DMS79 (cell line): ENCODE measurements around the gene KBTBD12.

Source experiments
- DNase-seq: peaks from one replicate; lab custom pipeline; 2025; lab: John Stamatoyannopoulos, UW

The KBTBD12 gene

DNA sequence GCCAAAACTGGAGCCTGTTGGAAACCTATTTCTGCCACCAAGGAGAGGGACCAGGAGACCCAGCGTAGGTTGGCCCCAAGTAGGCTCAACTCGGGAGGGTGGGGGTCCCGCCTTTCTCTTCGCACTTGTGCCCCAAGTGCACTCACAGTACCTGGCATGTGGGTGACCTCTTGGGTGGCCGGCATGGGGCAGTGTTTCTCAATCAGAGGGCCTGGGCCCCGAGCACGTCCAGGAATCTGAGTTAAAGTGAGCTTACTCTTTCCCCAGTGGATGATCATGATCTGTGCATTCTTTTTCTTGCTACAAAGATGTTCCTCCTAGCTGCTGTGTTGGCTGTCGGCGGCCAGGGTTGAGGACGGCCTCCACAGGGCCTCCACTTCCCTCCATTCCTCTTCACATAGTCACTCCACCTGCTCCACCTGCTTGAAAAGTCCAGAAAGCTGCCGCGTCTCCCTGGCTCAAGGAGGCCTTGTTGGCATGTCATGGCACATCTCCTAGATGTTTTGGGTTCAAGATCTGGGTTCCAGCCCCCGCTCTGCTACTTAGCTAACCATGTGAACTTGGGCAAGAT is 70.7 kb downstream of the KBTBD12 start:
- DNase-seq = no peak

DNA sequence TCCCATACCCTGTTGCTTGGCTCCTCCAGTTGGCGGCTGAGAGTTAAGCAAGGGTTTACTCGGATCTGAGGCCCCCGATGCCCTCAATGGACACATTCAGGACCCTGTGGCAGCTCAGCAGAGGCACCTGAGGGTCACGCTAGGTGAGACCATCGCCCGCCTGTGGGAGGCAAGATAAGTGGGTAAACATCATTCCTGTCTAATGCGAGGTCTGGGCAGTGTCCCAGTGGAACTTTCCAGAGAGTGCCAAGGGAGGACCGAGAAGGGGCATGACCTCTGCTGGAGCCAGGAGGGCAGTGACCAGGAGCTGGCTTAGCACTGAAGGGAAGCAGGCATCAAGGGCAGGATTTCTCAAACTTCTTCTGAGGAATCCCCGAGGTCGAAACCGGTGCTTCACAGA is 71.8 kb downstream of the KBTBD12 start:
- DNase-seq = no peak

- DNase-seq = no peak
Measured at GRCh38 chr3:127987309-127987995, 72.4 kb downstream of the KBTBD12 start.

DNA sequence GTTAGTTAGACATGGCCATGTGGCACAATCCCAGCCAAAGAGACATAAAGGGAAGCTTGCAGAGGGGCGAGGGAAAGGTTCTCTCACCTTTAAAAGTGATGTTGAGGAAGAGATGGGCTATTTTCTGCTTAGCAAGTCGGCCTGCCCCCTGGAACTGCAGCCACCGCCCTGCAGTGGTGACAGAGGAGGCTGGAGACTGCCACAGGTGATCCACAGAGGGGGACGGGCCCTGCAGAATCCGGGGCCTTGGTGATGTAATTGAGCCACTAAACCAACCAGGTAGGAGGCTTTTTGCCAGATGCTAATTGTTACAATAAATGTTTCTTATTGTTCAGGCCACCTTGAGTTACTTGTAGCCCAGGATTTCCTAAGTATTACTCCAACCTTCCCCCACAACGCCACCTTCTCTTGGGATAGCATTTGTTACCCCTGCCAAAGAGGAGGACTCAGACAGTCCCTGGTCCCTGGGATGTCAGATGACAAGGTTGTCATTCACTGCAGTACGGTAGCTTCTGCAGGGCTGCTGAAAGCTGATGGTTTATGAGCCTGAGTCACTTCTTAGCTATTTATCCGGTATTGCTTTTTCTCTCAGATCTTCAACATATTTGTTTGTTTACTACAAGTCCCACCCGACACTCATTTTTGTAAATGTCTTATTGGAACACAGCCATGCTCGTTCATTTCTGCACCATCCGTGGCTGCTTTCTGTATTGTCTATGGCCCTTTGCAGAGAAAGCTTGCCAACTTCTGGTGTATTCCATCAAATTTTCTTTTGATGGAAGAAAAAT is 73.9 kb downstream of the KBTBD12 start:
- DNase-seq = peak; percentile 37

DNA sequence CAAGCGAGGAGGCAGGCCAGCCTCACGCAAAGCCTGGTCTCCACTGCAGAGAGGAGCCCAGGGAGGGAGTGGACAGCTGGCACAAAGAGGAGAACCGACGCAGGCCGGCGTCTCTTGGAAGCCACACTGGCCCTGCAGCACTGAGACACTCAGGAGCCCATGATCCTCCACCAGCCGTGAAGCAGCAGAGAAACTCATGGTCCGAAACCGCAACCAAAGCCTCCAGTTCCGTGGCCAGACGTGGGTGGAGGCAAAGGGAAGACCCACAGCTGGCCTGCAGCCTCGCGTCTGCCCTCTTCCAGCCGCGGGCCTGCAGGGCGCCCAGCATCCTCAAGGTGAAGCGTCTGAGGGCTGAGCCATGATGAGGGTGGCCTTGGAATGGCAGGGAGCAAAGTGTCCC is 75.0 kb downstream of the KBTBD12 start:
- no peak for DNase-seq

DNA sequence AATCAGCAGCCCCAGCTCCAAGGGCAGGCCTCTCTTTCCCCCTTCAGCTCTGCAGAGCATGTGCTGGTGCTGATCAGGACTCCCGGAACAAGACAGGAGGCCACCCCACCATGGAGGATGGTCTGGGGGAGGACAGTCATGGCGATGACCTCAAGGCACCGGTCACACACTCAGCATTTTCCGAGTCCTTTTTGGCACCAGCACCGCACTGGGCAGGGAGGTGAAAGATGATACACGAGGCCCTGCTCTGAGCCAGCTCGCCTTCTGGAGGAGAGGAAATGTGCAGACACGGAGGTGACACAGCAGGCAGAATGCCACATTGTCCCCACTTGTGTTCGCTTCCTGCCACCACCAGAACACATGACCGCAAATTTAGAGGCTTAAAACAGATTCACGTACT is 75.4 kb downstream of the KBTBD12 start:
- no peak for DNase-seq

- DNase-seq = no peak
Measured at GRCh38 chr3:127991251-127991650, 76.2 kb downstream of the KBTBD12 start.

DNA sequence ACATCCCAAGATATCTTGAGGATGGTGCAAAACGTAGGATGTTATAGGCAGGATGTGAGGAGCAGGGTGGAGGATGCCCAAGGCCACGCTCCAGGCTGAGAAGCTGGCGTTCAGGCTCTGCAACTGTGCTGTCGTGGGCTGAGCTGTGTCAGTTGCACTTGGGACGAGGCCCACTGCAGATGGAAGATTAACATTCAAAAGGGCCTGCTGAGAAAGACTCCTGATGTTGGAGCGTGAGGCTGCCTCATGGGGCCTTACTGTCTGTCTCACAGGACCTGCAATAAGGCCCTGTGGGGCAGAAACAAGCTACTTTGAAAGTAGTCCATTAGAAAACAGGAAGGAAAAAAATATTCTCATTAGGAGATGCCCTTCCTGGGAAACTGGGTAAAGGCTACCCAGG is 76.6 kb downstream of the KBTBD12 start:
- no peak for DNase-seq

DNA sequence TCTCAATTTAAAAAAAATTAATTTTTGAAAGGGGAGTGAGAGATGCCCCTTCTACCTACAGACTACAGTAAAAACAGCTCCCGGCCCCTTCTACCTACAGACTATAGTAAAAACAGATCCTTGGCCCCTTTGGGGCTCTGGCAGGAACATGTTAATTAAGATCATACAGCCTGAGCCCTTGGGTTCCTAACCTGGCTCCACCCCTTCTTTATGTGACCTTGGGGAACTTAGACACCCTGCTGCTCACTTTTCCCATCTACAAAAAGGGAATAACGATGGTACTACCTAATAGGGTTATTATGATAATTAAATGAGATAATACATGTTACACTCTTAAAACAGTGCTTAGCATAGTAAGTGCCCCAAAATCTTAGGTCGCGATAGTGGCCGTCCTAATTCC is 77.1 kb downstream of the KBTBD12 start:
- no peak for DNase-seq

- DNase-seq = no peak
Measured at GRCh38 chr3:127994011-127994410, 79.0 kb downstream of the KBTBD12 start.

- DNase-seq = no peak
Measured at GRCh38 chr3:127997016-127997415, 82.0 kb downstream of the KBTBD12 start.

- DNase-seq = no peak
Measured at GRCh38 chr3:127997961-127998360, 82.9 kb downstream of the KBTBD12 start.

DNA sequence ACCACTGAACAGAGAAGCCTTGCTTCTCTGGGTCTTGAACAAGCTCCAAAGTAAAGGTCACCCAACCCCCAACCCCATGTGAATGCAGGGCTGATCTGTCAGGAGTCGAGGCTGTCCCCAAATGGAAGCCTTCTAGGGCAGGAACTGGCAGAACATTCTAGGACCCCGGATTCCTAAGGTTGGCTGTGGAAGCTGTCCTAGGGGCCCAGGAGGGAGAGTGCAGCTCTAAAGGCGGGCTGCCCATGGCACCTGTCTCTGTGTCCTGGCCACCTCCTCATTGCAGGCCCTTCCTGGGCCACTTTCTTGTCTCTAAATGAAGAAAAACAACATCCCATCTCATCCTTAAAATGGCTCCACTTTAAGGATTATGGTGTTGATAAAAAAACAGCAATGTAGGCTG is 83.6 kb downstream of the KBTBD12 start:
- no peak for DNase-seq

DNA sequence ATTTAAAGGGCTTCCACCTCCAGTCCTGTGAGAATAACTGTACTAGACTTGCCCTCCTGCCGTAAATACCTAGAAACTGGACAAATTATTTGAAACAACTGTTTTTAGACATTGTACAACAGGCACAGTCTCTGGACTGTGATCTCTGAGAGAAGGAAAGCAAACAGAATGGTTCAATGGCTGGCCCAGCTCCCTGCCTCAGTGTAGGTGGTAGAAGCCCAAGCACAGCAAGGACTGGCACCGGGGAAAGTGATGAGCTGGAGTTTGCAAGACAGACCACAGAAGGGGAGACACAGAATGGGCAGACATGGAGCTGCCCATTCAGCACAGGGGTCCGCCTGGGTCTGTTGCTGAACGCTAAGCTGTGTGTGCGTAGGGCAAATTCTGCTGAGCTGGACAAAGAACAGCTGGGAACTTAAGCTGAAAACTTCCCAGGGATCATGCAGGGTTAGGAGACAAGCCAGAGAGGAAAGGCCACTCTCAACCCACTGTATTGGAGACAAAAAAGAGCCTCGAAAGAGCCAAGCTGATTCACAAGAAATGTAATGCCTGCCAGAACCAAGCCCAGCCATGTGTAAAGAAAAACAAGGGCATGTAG is 84.6 kb downstream of the KBTBD12 start:
- DNase-seq = no peak

DNA sequence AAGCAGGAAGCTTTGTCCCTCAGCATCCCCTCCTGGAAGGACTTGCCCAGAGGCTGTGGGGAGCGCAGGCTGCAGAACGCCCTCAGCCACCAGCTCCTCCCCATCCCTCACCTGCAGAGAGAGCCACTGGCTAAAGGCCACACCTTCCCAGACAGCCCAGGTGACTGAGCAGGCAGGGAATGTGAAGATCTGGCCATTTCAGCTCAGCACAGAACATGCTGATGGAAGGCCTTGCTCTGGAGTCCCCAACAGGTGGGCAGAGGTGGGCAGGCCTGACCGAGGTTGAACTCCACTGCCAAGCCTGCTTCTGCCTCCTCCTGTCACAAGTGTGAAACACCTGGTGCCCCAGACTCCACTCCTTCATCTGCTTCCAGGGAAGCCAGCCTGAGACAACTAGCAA is 86.5 kb downstream of the KBTBD12 start:
- no peak for DNase-seq

DNA sequence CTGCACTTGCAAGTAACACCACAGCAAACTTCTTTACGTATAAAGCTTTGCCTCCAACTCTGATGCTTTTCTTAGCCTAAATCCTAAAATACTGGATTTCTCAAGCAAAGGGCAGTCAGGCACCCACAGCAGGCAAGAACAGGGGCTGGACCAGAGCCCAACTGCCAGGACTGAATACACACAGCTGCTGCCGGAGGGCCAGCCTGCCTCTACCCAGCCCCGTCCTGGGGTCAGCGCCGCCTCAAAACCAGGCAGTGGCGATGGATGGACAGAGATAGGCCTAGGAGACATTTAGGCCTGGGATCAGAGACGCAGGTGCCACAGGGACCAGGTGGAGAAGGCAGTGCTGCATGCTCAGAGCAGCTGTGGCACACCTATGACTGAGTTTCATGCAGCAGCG is 89.6 kb downstream of the KBTBD12 start:
- DNase-seq = no peak

GRCh38 chr3:128006061-128007032 is 91.3 kb downstream of the KBTBD12 start:
- no peak for DNase-seq

GRCh38 chr3:128007033-128007424 is 92.0 kb downstream of the KBTBD12 start:
- no peak for DNase-seq

GRCh38 chr3:128009952-128010846 is 95.2 kb downstream of the KBTBD12 start:
- no peak for DNase-seq

- DNase-seq = peak; percentile 96
Measured at GRCh38 chr3:128011140-128011539, 96.1 kb downstream of the KBTBD12 start.

DNA sequence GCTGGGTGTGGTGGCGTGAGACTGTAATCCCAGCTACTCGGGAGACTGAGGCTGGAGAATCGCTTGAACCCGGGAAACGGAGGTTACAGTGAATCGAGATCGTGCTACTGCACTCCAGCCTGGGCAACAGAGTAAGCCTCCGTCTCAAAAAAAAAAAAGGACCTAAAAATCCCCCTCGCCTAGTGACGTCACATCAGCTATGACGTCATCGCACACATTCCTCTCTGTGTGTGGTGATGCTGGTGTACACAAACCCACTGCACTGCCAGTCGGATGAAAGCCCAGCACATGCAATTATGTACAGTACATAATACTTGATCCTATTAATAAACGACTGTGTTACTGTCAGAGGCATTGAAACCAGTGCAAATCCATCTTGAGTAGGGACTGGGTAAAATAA is 97.0 kb downstream of the KBTBD12 start:
- no peak for DNase-seq
